ENCODE measurements around the gene TLCD3A. TPM values are rescaled to one million over a fixed set of nuclear protein-coding genes. Genes with fewer than 3 reads are reported as not detected.
"Not testable (repeated sequence)": the region's sequence is repeated elsewhere in the genome, so short reads cannot be mapped to it uniquely, and the experiment has no call there.

TLCD3A gene
- total RNA-seq, 1 experiment from 2014 or later, result 31.6 TPM

DNA sequence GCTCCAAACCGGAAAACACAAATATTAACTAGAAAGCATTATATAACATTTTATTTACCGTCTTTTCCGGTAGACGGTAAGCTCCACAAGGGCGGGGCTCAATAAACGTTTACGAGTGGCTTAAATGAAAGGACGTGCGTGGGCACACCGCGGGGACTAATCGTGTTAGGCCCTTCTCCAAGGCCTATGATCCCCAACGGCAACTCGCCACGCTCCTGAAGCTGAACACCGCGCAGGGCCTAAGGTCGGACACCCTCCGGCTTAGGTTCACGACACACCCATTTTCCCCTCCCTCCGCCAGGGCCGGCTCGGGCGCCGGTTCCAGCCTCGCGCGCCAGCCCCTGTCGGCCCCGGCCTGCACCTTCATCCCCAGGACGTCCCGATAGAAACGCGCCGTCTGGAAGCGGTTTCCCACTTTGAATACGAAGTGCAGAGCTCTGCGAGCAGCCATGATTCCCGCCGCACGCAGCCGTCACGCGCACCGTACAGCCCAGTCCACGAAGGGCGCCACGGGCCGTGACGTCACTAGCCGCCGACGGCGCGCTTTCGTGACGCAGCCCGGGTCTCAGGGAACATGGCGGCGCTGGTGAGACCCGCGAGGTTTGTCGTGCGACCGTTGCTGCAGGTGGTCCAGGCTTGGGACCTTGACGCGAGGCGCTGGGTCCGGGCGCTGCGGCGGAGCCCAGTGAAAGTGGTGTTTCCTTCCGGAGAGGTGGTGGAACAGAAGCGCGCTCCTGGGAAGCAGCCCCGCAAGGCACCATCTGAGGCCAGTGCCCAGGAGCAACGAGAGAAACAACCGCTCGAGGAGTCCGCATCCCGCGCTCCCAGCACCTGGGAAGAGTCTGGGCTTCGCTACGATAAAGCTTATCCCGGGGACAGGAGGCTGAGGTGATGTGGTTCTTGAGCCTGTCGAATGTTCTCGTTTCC lies 49.7 kb downstream of the TLCD3A start, which contains the start of the genes GLOD4 and MRM3:
Gene GLOD4, minus strand, starts transcription at position 476 of the 927 bp plus-strand sequence. Its CDS starts 25 bp downstream, at position 451.
Gene MRM3, plus strand, starts transcription at position 549 of the 927 bp plus-strand sequence. Its CDS starts 26 bp downstream, at position 575.
- H3K27ac Mint-ChIP-seq (ENCODE audit: low read depth, unreplicated experiment), result peak within 1 kb of the TSS; percentile 98
- TSS peak; percentile 64 for BruUV-seq (replicated peaks)
- H3K4me3 Mint-ChIP-seq (ENCODE audit: unreplicated experiment), result peak within 1 kb of the TSS; percentile 99
- CTCF ChIA-PET, result interaction anchor here (0.6 to 5.4 kb wide), 10 partner anchors 13 to 218 kb away, joined by 3 to 41 read pairs (median 3); partner anchors contain the start of genes NXN and TIMM22
- no peaks in the 10 kb centered on the region for H3K9me3 Mint-ChIP-seq (ENCODE audit: unreplicated experiment)
- H3K4me1 Mint-ChIP-seq (ENCODE audit: insufficient read depth, unreplicated experiment), result peaks cover 10% of the 10 kb centered on the region
- peaks cover 59% of the 10 kb centered on the region for H3K36me3 Mint-ChIP-seq (ENCODE audit: insufficient read depth, unreplicated experiment)
- POLR2A ChIA-PET, result interaction anchor here (0.7 to 4.3 kb wide), 39 partner anchors 9 to 371 kb away, joined by 3 to 41 read pairs (median 4); partner anchors contain the start of genes GEMIN4, NXN, TIMM22 and VPS53
- DNase-seq (ENCODE audit: unreplicated experiment), result peak; percentile 77
- TF ChIP-seq, protein P1, sequence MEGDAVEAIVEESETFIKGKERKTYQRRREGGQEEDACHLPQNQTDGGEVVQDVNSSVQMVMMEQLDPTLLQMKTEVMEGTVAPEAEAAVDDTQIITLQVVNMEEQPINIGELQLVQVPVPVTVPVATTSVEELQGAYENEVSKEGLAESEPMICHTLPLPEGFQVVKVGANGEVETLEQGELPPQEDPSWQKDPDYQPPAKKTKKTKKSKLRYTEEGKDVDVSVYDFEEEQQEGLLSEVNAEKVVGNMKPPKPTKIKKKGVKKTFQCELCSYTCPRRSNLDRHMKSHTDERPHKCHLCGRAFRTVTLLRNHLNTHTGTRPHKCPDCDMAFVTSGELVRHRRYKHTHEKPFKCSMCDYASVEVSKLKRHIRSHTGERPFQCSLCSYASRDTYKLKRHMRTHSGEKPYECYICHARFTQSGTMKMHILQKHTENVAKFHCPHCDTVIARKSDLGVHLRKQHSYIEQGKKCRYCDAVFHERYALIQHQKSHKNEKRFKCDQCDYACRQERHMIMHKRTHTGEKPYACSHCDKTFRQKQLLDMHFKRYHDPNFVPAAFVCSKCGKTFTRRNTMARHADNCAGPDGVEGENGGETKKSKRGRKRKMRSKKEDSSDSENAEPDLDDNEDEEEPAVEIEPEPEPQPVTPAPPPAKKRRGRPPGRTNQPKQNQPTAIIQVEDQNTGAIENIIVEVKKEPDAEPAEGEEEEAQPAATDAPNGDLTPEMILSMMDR (IDR thresholded peaks at IDR 0.05; ENCODE audit: unreplicated experiment), result no peak
- no peaks in the 10 kb centered on the region for H3K27me3 Mint-ChIP-seq (ENCODE audit: insufficient read depth, unreplicated experiment)
- intact Hi-C loops (cut with micrococcal nuclease), result loop anchor here (1.0 kb wide), 2 partner anchors 97 to 199 kb away; no protein-coding TSS in a partner anchor

DNA sequence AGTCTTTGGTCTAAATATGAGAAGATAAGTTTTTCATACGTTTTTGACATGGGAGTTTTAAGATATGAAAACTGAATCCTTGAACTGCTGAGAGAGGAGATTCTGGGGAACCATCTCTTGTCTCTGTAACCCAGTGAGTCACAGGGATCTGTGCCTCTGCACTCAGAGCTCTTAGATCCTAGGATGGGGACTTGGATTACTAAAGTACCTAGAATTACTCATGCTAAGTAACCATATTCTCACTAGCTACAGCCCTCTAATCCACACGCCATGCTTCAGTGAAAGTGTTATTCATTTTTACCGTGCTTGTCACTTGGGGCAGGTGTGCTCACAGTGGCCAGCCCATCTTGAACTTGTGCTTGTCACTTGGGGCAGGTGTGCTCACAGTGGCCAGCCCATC lies 51.7 kb downstream of the TLCD3A start:
- no TSS peak for BruUV-seq (replicated peaks)

DNA sequence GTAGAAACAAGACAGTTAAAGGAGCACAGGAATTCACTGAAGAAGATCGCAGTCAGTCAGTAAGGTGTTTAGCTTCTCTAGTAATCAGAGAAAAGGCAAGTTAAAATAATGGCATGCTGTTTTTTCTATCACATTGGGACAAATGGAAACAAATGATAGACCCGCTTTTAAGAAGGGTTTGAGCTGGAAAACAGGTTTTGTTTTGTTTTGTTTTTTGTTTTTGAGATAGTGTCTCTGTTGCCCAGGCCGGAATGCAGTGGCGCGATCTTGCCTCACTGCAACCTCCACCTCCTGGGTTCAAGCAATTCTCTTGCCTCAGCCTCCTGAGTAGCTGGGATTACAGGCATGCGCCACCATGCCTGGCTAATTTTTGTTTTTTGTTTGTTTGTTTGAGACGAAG lies 53.5 kb downstream of the TLCD3A start:
- H3K9me3 Mint-ChIP-seq (ENCODE audit: unreplicated experiment); intact Hi-C loops (cut with micrococcal nuclease); BruUV-seq (replicated peaks); DNase-seq (ENCODE audit: unreplicated experiment); H3K4me3 Mint-ChIP-seq (ENCODE audit: unreplicated experiment); H3K27me3 Mint-ChIP-seq (ENCODE audit: insufficient read depth, unreplicated experiment); H3K27ac Mint-ChIP-seq (ENCODE audit: low read depth, unreplicated experiment): not testable (repeated sequence)
- Mint-ChIP-seq H3K4me1 (ENCODE audit: insufficient read depth, unreplicated experiment) (peaks cover 10% of the 10 kb centered on the region), H3K36me3 (ENCODE audit: insufficient read depth, unreplicated experiment) (peaks cover 51% of the 10 kb centered on the region)
- ChIA-PET POLR2A (interaction anchor here (0.6 kb wide), 1 partner anchor 193 kb away, joined by 4 read pairs; the partner anchor contains the start of gene NXN), CTCF (interaction anchor here (0.5 to 1.2 kb wide), 3 partner anchors 89 to 336 kb away, joined by 3 to 5 read pairs (median 3); partner anchors contain the start of gene NXN)

More for the DNA sequence above, 51.7 kb downstream of the TLCD3A start:
- intact Hi-C loops (cut with micrococcal nuclease), result no loop called here
- H3K9me3 Mint-ChIP-seq (ENCODE audit: unreplicated experiment), result no peaks in the 10 kb centered on the region
- ChIA-PET POLR2A (interaction anchor here (1.2 kb wide), 1 partner anchor 55 kb away, joined by 5 read pairs; no protein-coding TSS in a partner anchor), CTCF (no interaction called here)
- TF ChIP-seq, protein P1 (IDR thresholded peaks at IDR 0.05; ENCODE audit: unreplicated experiment), result no peak
- peak overlapping the region; percentile 99 for H3K4me3 Mint-ChIP-seq (ENCODE audit: unreplicated experiment)
- no peak overlapping the region for H3K27ac Mint-ChIP-seq (ENCODE audit: low read depth, unreplicated experiment)
- H3K27me3 Mint-ChIP-seq (ENCODE audit: insufficient read depth, unreplicated experiment), result no peaks in the 10 kb centered on the region
- DNase-seq (ENCODE audit: unreplicated experiment), result no peak
- peaks cover 10% of the 10 kb centered on the region for H3K4me1 Mint-ChIP-seq (ENCODE audit: insufficient read depth, unreplicated experiment)
- H3K36me3 Mint-ChIP-seq (ENCODE audit: insufficient read depth, unreplicated experiment), result peaks cover 56% of the 10 kb centered on the region

DNA sequence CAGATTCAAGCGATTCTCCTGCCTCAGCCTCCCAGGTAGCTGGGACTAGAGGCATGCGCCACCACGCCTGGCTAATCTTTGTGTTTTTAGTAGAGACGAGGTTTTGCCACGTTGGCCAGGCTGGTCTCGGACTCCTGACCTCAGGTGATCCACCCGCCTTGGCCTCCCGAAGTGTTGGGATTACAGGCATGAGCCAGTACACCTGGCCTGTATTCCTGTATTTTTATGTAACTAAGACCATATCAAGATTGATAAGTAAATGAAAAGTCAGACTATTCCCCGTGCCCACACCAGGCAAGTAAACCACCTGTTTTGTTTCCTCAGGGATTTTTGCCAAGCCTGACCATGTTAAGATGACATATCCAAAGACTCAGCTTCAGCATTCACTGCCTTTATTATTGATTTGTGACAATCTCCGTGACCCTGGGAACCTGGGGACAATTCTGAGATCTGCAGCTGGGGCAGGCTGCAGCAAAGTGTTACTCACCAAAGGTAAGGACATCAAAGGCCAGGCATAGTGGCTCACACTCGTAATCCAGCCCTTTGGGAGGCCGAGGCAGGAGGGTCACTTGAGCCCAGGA lies 55.3 kb downstream of the TLCD3A start:
- CTCF ChIA-PET, result interaction anchor here (0.5 to 0.8 kb wide), 2 partner anchors 11 to 93 kb away, joined by 3 to 4 read pairs; no protein-coding TSS in a partner anchor
- intact Hi-C loops (cut with micrococcal nuclease), result no loop called here
- Mint-ChIP-seq H3K4me3 (ENCODE audit: unreplicated experiment) (no peak overlapping the region), H3K27me3 (ENCODE audit: insufficient read depth, unreplicated experiment) (no peaks in the 10 kb centered on the region), H3K9me3 (ENCODE audit: unreplicated experiment) (no peaks in the 10 kb centered on the region), H3K36me3 (ENCODE audit: insufficient read depth, unreplicated experiment) (peaks cover 56% of the 10 kb centered on the region), H3K4me1 (ENCODE audit: insufficient read depth, unreplicated experiment) (peaks cover 5% of the 10 kb centered on the region), H3K27ac (ENCODE audit: low read depth, unreplicated experiment) (no peak overlapping the region)
- TF ChIP-seq, protein P1 (IDR thresholded peaks at IDR 0.05; ENCODE audit: unreplicated experiment), result no peak
- no peak for DNase-seq (ENCODE audit: unreplicated experiment)
- POLR2A ChIA-PET, result no interaction called here
- BruUV-seq (replicated peaks), result no TSS peak

All from MCF 10A (cell line).